ENCODE data around the gene WFDC6.

Gene WFDC6

DNA sequence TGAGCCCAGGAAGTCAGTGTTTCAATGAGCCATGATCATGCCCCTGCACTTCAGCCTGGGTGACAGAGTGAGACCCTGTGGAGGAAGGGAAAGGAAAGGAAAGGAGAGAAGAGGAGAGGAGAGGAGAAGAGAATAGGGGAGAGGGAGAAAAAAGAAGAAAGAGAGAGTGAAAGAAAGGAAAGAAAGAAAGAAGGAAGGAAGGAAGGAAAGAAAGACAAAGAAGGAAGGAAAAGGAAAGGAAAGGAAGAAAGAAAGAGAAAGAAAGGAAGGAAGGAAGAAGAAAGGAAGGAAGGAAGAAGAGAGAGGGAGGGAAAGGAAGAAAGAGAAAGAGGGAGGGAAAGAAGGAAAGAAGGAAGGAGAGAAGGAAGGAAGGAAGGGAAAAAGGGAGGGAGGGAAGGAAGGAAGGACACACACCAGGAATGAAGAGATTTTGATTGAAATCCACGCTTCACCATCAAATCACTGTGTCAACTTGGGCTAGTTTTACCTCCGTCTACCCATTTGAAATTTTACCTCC is 25.5 kb upstream of the WFDC6 start:
- Histone ChIP-seq H3K27ac (ENCODE audit: low read depth in 2 of 2, low read length in 2 of 2) (no peak overlapping the region), H3K36me3 (ENCODE audit: control insufficient read depth in 2 of 2, insufficient read depth in 2 of 2, low read length in 2 of 2) (no peaks in the 10 kb centered on the region), H3K9ac (ENCODE audit: low read depth in 1 of 2, low read length in 2 of 2) (no peak overlapping the region), H3K9me3 (ENCODE audit: control insufficient read depth in 2 of 2, low read length in 2 of 2) (no peaks in the 10 kb centered on the region), H3K4me3 (ENCODE audit: low read length in 2 of 2) (no peak overlapping the region), H3K4me1 (ENCODE audit: control insufficient read depth in 2 of 2, insufficient read depth in 2 of 2, low read length in 2 of 2) (no peaks in the 10 kb centered on the region), H3K27me3 (ENCODE audit: control insufficient read depth in 2 of 2, insufficient read depth in 2 of 2, low read length in 2 of 2) (no peaks in the 10 kb centered on the region)

DNA sequence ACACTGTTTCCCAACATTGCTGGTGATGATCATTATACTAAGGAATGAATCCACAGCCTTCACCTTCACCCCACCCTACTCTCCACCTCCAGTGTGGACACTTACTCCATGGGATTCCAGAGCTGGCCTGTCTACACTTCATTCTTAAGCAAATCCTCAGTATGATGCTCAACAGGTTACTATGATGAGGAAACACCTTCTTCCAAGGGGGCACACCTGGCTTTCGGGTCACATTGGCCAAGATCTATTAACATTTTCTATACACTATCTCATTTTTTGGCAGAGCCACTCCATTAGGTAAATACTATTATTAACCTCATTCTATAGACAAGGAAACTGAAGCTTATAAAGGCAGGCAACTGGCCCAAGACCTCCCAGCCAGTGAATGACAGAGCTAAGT is 15.9 kb upstream of the WFDC6 start:
- H3K4me3 ChIP-seq (ENCODE audit: low read length in 2 of 2): no peak overlapping the region
- H3K27me3 ChIP-seq (ENCODE audit: control insufficient read depth in 2 of 2, insufficient read depth in 2 of 2, low read length in 2 of 2): no peaks in the 10 kb centered on the region
- peaks cover 0 to 4% of the 10 kb centered on the region in 2 donors for H3K4me1 ChIP-seq (ENCODE audit: control insufficient read depth in 2 of 2, insufficient read depth in 2 of 2, low read length in 2 of 2)
- no peak overlapping the region for H3K9ac ChIP-seq (ENCODE audit: low read depth in 1 of 2, low read length in 2 of 2)
- H3K36me3 ChIP-seq (ENCODE audit: control insufficient read depth in 2 of 2, insufficient read depth in 2 of 2, low read length in 2 of 2): no peaks in the 10 kb centered on the region
- no peaks in the 10 kb centered on the region for H3K9me3 ChIP-seq (ENCODE audit: control insufficient read depth in 2 of 2, low read length in 2 of 2)
- no peak overlapping the region for H3K27ac ChIP-seq (ENCODE audit: low read depth in 2 of 2, low read length in 2 of 2)

DNA sequence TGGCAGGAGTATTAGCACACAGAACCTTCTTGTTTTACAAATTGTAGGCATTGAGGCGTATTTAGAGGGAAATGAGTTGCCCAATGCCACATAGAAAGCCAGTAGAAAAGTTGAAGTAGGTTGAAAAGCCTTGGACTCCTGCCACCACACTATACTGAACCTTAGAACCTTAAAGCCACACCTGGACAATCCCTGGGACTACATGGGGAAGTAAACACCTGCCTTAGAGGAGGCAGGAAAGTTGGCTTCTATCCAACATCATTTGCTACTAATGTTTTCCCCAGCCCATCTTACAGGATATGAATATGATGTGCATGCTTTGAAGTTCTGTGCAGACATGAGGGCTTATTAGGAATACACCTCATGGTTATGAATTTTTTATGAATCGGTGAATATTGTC is 13.2 kb upstream of the WFDC6 start:
- Histone ChIP-seq H3K9me3 (ENCODE audit: control insufficient read depth in 2 of 2, low read length in 2 of 2) (no peaks in the 10 kb centered on the region), H3K27me3 (ENCODE audit: control insufficient read depth in 2 of 2, insufficient read depth in 2 of 2, low read length in 2 of 2) (no peaks in the 10 kb centered on the region), H3K4me3 (ENCODE audit: low read length in 2 of 2) (no peak overlapping the region), H3K27ac (ENCODE audit: low read depth in 2 of 2, low read length in 2 of 2) (no peak overlapping the region), H3K36me3 (ENCODE audit: control insufficient read depth in 2 of 2, insufficient read depth in 2 of 2, low read length in 2 of 2) (no peaks in the 10 kb centered on the region), H3K4me1 (ENCODE audit: control insufficient read depth in 2 of 2, insufficient read depth in 2 of 2, low read length in 2 of 2) (peaks cover 0 to 4% of the 10 kb centered on the region in 2 donors), H3K9ac (ENCODE audit: low read depth in 1 of 2, low read length in 2 of 2) (no peak overlapping the region)

DNA sequence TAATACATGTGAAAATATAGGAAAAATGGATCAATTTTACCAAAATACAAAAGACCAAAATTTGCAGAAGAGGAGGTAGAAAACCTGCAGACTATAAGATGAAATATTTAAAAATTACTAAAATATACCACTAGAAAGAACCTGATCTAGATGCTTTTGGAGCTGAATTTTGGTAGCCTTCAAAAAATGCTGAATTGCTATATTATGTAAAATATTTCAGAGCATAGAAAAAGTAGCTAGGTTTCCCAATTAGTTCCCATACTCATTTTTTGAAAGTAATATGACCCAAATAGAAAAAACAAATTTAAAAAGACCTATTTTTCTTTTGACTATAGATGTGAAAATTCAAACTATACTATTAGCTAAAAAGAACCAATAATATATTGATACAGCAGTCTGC is 11.5 kb upstream of the WFDC6 start:
- H3K9me3 ChIP-seq (ENCODE audit: control insufficient read depth in 2 of 2, low read length in 2 of 2): no peaks in the 10 kb centered on the region
- H3K9ac ChIP-seq (ENCODE audit: low read depth in 1 of 2, low read length in 2 of 2): no peak overlapping the region
- H3K36me3 ChIP-seq (ENCODE audit: control insufficient read depth in 2 of 2, insufficient read depth in 2 of 2, low read length in 2 of 2): no peaks in the 10 kb centered on the region
- H3K27ac ChIP-seq (ENCODE audit: low read depth in 2 of 2, low read length in 2 of 2): no peak overlapping the region
- H3K4me3 ChIP-seq (ENCODE audit: low read length in 2 of 2): no peak overlapping the region
- no peaks in the 10 kb centered on the region for H3K27me3 ChIP-seq (ENCODE audit: control insufficient read depth in 2 of 2, insufficient read depth in 2 of 2, low read length in 2 of 2)
- peaks cover 0 to 4% of the 10 kb centered on the region in 2 donors for H3K4me1 ChIP-seq (ENCODE audit: control insufficient read depth in 2 of 2, insufficient read depth in 2 of 2, low read length in 2 of 2)

DNA sequence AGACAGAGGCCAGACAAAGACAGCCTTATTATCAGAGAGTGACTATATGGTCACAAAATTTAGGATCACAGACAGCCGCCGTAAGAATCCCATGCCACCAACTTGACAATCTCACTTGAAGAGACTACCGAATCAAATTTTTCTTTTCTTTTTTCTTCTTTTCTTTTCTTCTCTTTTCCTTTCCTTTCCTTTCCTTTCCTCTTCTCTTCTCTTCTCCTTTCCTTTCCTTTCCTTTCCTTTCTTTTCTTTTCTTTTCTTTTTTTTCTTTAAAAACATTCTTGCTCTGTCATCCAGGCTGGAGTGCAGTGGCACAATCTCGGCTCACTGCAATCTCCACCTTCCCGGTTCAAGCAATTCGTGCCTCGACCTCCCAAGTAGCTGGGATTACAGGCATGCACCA is 9.1 kb upstream of the WFDC6 start:
- H3K9ac ChIP-seq (ENCODE audit: low read depth in 1 of 2, low read length in 2 of 2): no peak overlapping the region
- H3K27me3 ChIP-seq (ENCODE audit: control insufficient read depth in 2 of 2, insufficient read depth in 2 of 2, low read length in 2 of 2): no peaks in the 10 kb centered on the region
- H3K36me3 ChIP-seq (ENCODE audit: control insufficient read depth in 2 of 2, insufficient read depth in 2 of 2, low read length in 2 of 2): no peaks in the 10 kb centered on the region
- no peak overlapping the region for H3K4me3 ChIP-seq (ENCODE audit: low read length in 2 of 2)
- peaks cover 0 to 4% of the 10 kb centered on the region in 2 donors for H3K4me1 ChIP-seq (ENCODE audit: control insufficient read depth in 2 of 2, insufficient read depth in 2 of 2, low read length in 2 of 2)
- no peak overlapping the region for H3K27ac ChIP-seq (ENCODE audit: low read depth in 2 of 2, low read length in 2 of 2)
- no peaks in the 10 kb centered on the region for H3K9me3 ChIP-seq (ENCODE audit: control insufficient read depth in 2 of 2, low read length in 2 of 2)

DNA sequence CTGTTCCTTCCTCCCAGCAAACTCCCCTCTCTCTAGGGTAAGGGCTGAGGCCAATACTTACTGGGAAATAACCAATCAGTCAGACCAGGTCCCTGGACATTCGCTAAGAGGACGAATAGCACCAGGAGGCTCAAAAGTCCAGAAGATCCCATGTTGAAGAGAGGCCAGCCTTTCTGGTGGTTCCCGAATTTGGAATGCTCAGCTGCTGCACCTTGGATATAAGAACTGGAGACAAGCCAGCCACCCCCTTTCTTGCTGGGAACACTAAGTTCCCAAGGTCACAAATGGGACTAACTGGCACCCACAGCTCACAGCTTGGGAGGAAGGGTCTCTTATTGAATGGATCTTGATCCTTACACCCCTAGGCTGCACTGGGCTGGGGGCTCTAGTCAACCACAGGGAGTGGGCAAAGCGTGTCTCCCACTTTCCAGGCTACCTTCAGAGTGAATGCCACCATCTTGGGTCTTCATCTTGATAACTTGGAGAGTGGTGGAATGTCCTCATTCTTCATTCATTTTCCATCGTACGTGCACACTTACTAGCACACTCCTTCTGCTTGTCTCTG is 8.0 kb upstream of the WFDC6 start, which contains the start of gene EPPIN:
EPPIN (minus strand) TSS at position 196 of the 565 bp plus-strand sequence; CDS start at position 152, 44 bp downstream.
- Histone ChIP-seq H3K9me3 (ENCODE audit: control insufficient read depth in 2 of 2, low read length in 2 of 2) (no peaks in the 10 kb centered on the region), H3K36me3 (ENCODE audit: control insufficient read depth in 2 of 2, insufficient read depth in 2 of 2, low read length in 2 of 2) (no peaks in the 10 kb centered on the region), H3K4me1 (ENCODE audit: control insufficient read depth in 2 of 2, insufficient read depth in 2 of 2, low read length in 2 of 2) (peaks cover 0 to 4% of the 10 kb centered on the region in 2 donors), H3K27ac (ENCODE audit: low read depth in 2 of 2, low read length in 2 of 2) (no peak within 1 kb of the TSS), H3K9ac (ENCODE audit: low read depth in 1 of 2, low read length in 2 of 2) (no peak within 1 kb of the TSS), H3K4me3 (ENCODE audit: low read length in 2 of 2) (no peak within 1 kb of the TSS), H3K27me3 (ENCODE audit: control insufficient read depth in 2 of 2, insufficient read depth in 2 of 2, low read length in 2 of 2) (no peaks in the 10 kb centered on the region)

DNA sequence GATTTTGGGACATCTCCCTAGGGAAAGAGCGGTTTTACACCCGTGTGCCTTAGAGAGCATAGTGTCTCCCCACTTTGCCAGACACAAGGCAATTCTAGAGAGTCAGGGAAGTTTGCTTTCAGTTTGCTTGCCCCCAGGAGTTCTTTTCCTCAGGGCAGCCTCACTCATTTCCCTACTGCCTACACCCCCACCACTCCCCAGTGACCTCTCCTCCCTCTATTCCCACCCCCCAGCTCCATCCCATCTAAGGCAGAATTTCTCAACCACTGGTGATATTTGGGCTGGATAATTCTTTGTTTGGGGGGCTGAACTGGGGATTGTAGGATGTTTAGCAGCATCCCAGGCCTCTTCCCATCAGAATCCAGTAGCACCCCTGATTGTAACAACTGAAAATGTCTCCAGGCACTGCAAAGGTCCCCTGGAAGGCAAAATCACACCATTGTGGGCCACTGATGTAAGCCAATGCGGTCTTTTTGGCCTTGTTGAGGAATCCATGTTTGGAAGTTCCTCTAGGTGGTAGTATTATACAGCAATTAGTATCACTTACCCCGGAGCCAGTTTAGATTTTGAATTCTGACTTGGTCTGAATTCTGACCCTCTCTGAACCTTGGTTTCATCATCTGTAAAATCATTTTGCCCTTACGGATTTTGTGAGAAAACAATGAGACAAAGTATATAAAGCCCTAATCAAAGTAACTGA is 6.6 kb upstream of the WFDC6 start:
- Histone ChIP-seq H3K9ac (ENCODE audit: low read depth in 1 of 2, low read length in 2 of 2) (no peak overlapping the region), H3K4me1 (ENCODE audit: control insufficient read depth in 2 of 2, insufficient read depth in 2 of 2, low read length in 2 of 2) (no peaks in the 10 kb centered on the region), H3K4me3 (ENCODE audit: low read length in 2 of 2) (no peak overlapping the region), H3K36me3 (ENCODE audit: control insufficient read depth in 2 of 2, insufficient read depth in 2 of 2, low read length in 2 of 2) (no peaks in the 10 kb centered on the region), H3K27me3 (ENCODE audit: control insufficient read depth in 2 of 2, insufficient read depth in 2 of 2, low read length in 2 of 2) (no peaks in the 10 kb centered on the region), H3K9me3 (ENCODE audit: control insufficient read depth in 2 of 2, low read length in 2 of 2) (no peaks in the 10 kb centered on the region), H3K27ac (ENCODE audit: low read depth in 2 of 2, low read length in 2 of 2) (no peak overlapping the region)

DNA sequence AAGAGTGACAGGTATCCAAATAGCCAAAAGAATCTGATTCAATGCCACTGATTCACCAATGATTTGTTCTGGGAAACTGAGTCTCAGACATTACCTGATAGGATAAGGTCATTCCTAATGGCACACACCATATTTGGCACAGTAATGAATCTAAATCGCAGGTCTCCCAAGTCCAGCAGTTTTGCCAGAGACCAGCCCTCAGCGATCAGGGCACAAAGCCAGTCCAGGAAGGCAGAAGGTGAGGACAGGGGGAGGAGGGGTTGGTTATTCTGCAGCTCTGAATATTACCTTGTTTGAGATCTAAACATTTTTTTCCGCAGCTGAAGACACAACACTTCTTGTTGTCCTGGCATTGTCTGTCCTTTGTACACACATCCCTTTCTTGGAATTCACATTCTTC is 6.1 kb upstream of the WFDC6 start:
- Histone ChIP-seq H3K4me3 (ENCODE audit: low read length in 2 of 2) (no peak overlapping the region), H3K4me1 (ENCODE audit: control insufficient read depth in 2 of 2, insufficient read depth in 2 of 2, low read length in 2 of 2) (no peaks in the 10 kb centered on the region), H3K9ac (ENCODE audit: low read depth in 1 of 2, low read length in 2 of 2) (no peak overlapping the region), H3K27ac (ENCODE audit: low read depth in 2 of 2, low read length in 2 of 2) (no peak overlapping the region), H3K9me3 (ENCODE audit: control insufficient read depth in 2 of 2, low read length in 2 of 2) (no peaks in the 10 kb centered on the region), H3K27me3 (ENCODE audit: control insufficient read depth in 2 of 2, insufficient read depth in 2 of 2, low read length in 2 of 2) (no peaks in the 10 kb centered on the region), H3K36me3 (ENCODE audit: control insufficient read depth in 2 of 2, insufficient read depth in 2 of 2, low read length in 2 of 2) (no peaks in the 10 kb centered on the region)

DNA sequence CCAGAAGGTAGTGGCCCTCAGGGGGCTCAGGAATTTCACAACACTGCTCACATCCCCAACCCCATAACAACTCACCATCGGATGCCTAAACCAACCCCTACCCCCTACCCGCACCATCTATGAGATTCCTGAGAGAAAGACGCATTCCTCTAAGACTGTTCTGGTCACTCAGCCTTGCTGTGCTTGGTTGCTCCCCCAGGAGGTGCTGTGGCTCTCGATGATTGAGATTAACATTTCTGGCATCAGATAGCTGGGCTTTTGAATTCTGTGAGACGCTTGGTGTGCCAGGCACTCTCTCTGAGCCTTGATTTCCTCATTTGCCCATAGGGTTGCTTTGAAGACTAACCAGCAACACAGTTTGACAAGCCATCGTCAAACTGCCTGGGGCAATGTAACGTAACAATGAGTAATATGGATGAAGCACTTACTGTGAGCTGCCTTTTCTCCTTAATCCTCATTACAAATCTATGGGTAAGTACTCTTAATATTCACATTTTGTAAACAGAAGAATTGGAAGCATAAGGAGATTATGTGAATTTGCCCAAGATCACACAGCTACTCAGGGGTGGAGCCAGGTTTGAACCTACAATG is 978 bp downstream of the WFDC6 start:
- H3K4me1 ChIP-seq (ENCODE audit: control insufficient read depth in 2 of 2, insufficient read depth in 2 of 2, low read length in 2 of 2): no peaks in the 10 kb centered on the region
- H3K4me3 ChIP-seq (ENCODE audit: low read length in 2 of 2): no peak overlapping the region
- H3K27me3 ChIP-seq (ENCODE audit: control insufficient read depth in 2 of 2, insufficient read depth in 2 of 2, low read length in 2 of 2): peaks cover 0 to 7% of the 10 kb centered on the region in 2 donors

DNA sequence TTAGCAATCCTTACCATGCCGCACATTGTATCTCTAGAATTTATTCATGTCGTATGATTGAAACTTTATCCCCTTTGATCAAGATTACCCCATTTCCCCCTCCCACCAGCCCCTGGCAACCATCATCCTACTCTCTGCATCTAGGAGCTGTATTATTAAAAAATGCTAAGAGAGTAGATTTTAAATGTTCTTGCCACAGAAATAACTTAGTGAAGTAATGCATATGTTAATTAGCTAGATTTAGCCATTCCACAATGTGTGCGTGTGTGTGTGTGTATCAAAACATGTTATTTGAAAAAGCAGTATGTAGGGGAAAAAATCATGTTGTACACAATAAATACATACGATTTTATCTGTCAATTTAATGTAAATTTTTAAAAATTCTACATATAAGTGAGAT is 12.0 kb downstream of the WFDC6 start:
- H3K9me3 ChIP-seq (ENCODE audit: control insufficient read depth in 2 of 2, low read length in 2 of 2): no peaks in the 10 kb centered on the region
- no peak overlapping the region for H3K27ac ChIP-seq (ENCODE audit: low read depth in 2 of 2, low read length in 2 of 2)
- no peaks in the 10 kb centered on the region for H3K27me3 ChIP-seq (ENCODE audit: control insufficient read depth in 2 of 2, insufficient read depth in 2 of 2, low read length in 2 of 2)
- no peaks in the 10 kb centered on the region for H3K36me3 ChIP-seq (ENCODE audit: control insufficient read depth in 2 of 2, insufficient read depth in 2 of 2, low read length in 2 of 2)
- H3K4me3 ChIP-seq (ENCODE audit: low read length in 2 of 2): no peak overlapping the region
- no peaks in the 10 kb centered on the region for H3K4me1 ChIP-seq (ENCODE audit: control insufficient read depth in 2 of 2, insufficient read depth in 2 of 2, low read length in 2 of 2)
- H3K9ac ChIP-seq (ENCODE audit: low read depth in 1 of 2, low read length in 2 of 2): no peak overlapping the region

More for the DNA sequence above, 978 bp downstream of the WFDC6 start:
- no peak overlapping the region for H3K27ac ChIP-seq (ENCODE audit: low read depth in 2 of 2, low read length in 2 of 2)
- no peaks in the 10 kb centered on the region for H3K36me3 ChIP-seq (ENCODE audit: control insufficient read depth in 2 of 2, insufficient read depth in 2 of 2, low read length in 2 of 2)
- no peak overlapping the region for H3K9ac ChIP-seq (ENCODE audit: low read depth in 1 of 2, low read length in 2 of 2)
- H3K9me3 ChIP-seq (ENCODE audit: control insufficient read depth in 2 of 2, low read length in 2 of 2): no peaks in the 10 kb centered on the region
